ENCODE measurements around the gene ASAP3. TPM values are rescaled to one million over a fixed set of nuclear protein-coding genes. Genes with fewer than 3 reads are reported as not detected.

Gene ASAP3
- total RNA-seq, 1 experiment from 2014 or later = 0.60 TPM

GRCh38 chr1:23403038-23403336 is 81.0 kb downstream of the ASAP3 start:
- no peaks in the 10 kb centered on the region for H3K79me2 ChIP-seq (ENCODE audit: low read length)
- H4K20me1 ChIP-seq (ENCODE audit: insufficient read depth, low read depth, low read length) = no peaks in the 10 kb centered on the region
- no peak overlapping the region for H3K9ac ChIP-seq (ENCODE audit: low read length)
- H2AFZ ChIP-seq (ENCODE audit: low read length) = no peak overlapping the region
- H3K9me2 ChIP-seq (replicated peaks; ENCODE audit: insufficient read depth, low read length) = no peaks in the 10 kb centered on the region
- H3K4me3 ChIP-seq (ENCODE audit: low read length) = no peak overlapping the region
- no peaks in the 10 kb centered on the region for H3K36me3 ChIP-seq (ENCODE audit: insufficient read depth, low read length)
- no peaks in the 10 kb centered on the region for H3K27me3 ChIP-seq (ENCODE audit: low read length)
- no peaks in the 10 kb centered on the region for H3K9me3 ChIP-seq (ENCODE audit: low read length)
- no peak overlapping the region for H3K4me2 ChIP-seq (ENCODE audit: low read depth, low read length, poor library complexity, severe bottlenecking)
- no peak overlapping the region for H3K27ac ChIP-seq (ENCODE audit: low read length)
- no peaks in the 10 kb centered on the region for H3K4me1 ChIP-seq (ENCODE audit: low read length)
- DNase-seq = no peak

GRCh38 chr1:23402286-23403037 is 81.5 kb downstream of the ASAP3 start:
- Histone ChIP-seq H4K20me1 (ENCODE audit: insufficient read depth, low read depth, low read length) (no peaks in the 10 kb centered on the region), H3K4me1 (ENCODE audit: low read length) (no peaks in the 10 kb centered on the region), H3K9ac (ENCODE audit: low read length) (no peak overlapping the region), H3K79me2 (ENCODE audit: low read length) (no peaks in the 10 kb centered on the region), H3K36me3 (ENCODE audit: insufficient read depth, low read length) (no peaks in the 10 kb centered on the region), H3K4me2 (ENCODE audit: low read depth, low read length, poor library complexity, severe bottlenecking) (no peak overlapping the region), H3K9me2 (replicated peaks; ENCODE audit: insufficient read depth, low read length) (no peaks in the 10 kb centered on the region), H3K27me3 (ENCODE audit: low read length) (no peaks in the 10 kb centered on the region), H3K4me3 (ENCODE audit: low read length) (no peak overlapping the region), H3K27ac (ENCODE audit: low read length) (no peak overlapping the region), H2AFZ (ENCODE audit: low read length) (no peak overlapping the region), H3K9me3 (ENCODE audit: low read length) (no peaks in the 10 kb centered on the region)
- no peak for DNase-seq

- Histone ChIP-seq H4K20me1 (ENCODE audit: insufficient read depth, low read depth, low read length) (no peaks in the 10 kb centered on the region), H3K9me3 (ENCODE audit: low read length) (no peaks in the 10 kb centered on the region), H3K4me2 (ENCODE audit: low read depth, low read length, poor library complexity, severe bottlenecking) (no peak overlapping the region), H3K27ac (ENCODE audit: low read length) (no peak overlapping the region), H3K79me2 (ENCODE audit: low read length) (no peaks in the 10 kb centered on the region), H3K9me2 (replicated peaks; ENCODE audit: insufficient read depth, low read length) (no peaks in the 10 kb centered on the region), H3K4me1 (ENCODE audit: low read length) (no peaks in the 10 kb centered on the region), H3K36me3 (ENCODE audit: insufficient read depth, low read length) (no peaks in the 10 kb centered on the region), H2AFZ (ENCODE audit: low read length) (no peak overlapping the region), H3K4me3 (ENCODE audit: low read length) (no peak overlapping the region), H3K27me3 (ENCODE audit: low read length) (no peaks in the 10 kb centered on the region), H3K9ac (ENCODE audit: low read length) (no peak overlapping the region)
- no peak for DNase-seq
Measured at GRCh38 chr1:23401313-23401712, 82.7 kb downstream of the ASAP3 start.

GRCh38 chr1:23400324-23401114 is 83.5 kb downstream of the ASAP3 start:
- H3K4me1 ChIP-seq (ENCODE audit: low read length) = no peaks in the 10 kb centered on the region
- H4K20me1 ChIP-seq (ENCODE audit: insufficient read depth, low read depth, low read length) = no peaks in the 10 kb centered on the region
- H3K4me2 ChIP-seq (ENCODE audit: low read depth, low read length, poor library complexity, severe bottlenecking) = no peak overlapping the region
- no peak overlapping the region for H3K9ac ChIP-seq (ENCODE audit: low read length)
- no peak for DNase-seq
- H3K27me3 ChIP-seq (ENCODE audit: low read length) = no peaks in the 10 kb centered on the region
- no peak overlapping the region for H3K27ac ChIP-seq (ENCODE audit: low read length)
- H3K9me3 ChIP-seq (ENCODE audit: low read length) = no peaks in the 10 kb centered on the region
- no peaks in the 10 kb centered on the region for H3K36me3 ChIP-seq (ENCODE audit: insufficient read depth, low read length)
- no peaks in the 10 kb centered on the region for H3K79me2 ChIP-seq (ENCODE audit: low read length)
- no peak overlapping the region for H3K4me3 ChIP-seq (ENCODE audit: low read length)
- H3K9me2 ChIP-seq (replicated peaks; ENCODE audit: insufficient read depth, low read length) = no peaks in the 10 kb centered on the region
- H2AFZ ChIP-seq (ENCODE audit: low read length) = no peak overlapping the region

- no peaks in the 10 kb centered on the region for H3K9me3 ChIP-seq (ENCODE audit: low read length)
- no peaks in the 10 kb centered on the region for H3K27me3 ChIP-seq (ENCODE audit: low read length)
- no peak overlapping the region for H3K4me2 ChIP-seq (ENCODE audit: low read depth, low read length, poor library complexity, severe bottlenecking)
- no peak overlapping the region for H3K9ac ChIP-seq (ENCODE audit: low read length)
- no peak overlapping the region for H3K27ac ChIP-seq (ENCODE audit: low read length)
- H4K20me1 ChIP-seq (ENCODE audit: insufficient read depth, low read depth, low read length) = no peaks in the 10 kb centered on the region
- DNase-seq = no peak
- no peaks in the 10 kb centered on the region for H3K79me2 ChIP-seq (ENCODE audit: low read length)
- no peaks in the 10 kb centered on the region for H3K9me2 ChIP-seq (replicated peaks; ENCODE audit: insufficient read depth, low read length)
- H2AFZ ChIP-seq (ENCODE audit: low read length) = no peak overlapping the region
- H3K36me3 ChIP-seq (ENCODE audit: insufficient read depth, low read length) = no peaks in the 10 kb centered on the region
- H3K4me1 ChIP-seq (ENCODE audit: low read length) = no peaks in the 10 kb centered on the region
- H3K4me3 ChIP-seq (ENCODE audit: low read length) = no peak overlapping the region
Measured at GRCh38 chr1:23399229-23399628, 84.8 kb downstream of the ASAP3 start.

- no peaks in the 10 kb centered on the region for H3K9me3 ChIP-seq (ENCODE audit: low read length)
- H3K27ac ChIP-seq (ENCODE audit: low read length) = no peak overlapping the region
- no peak for DNase-seq
- no peak overlapping the region for H2AFZ ChIP-seq (ENCODE audit: low read length)
- H3K9ac ChIP-seq (ENCODE audit: low read length) = no peak overlapping the region
- H3K4me3 ChIP-seq (ENCODE audit: low read length) = no peak overlapping the region
- H3K9me2 ChIP-seq (replicated peaks; ENCODE audit: insufficient read depth, low read length) = no peaks in the 10 kb centered on the region
- no peaks in the 10 kb centered on the region for H3K79me2 ChIP-seq (ENCODE audit: low read length)
- no peaks in the 10 kb centered on the region for H3K4me1 ChIP-seq (ENCODE audit: low read length)
- no peaks in the 10 kb centered on the region for H3K27me3 ChIP-seq (ENCODE audit: low read length)
- no peaks in the 10 kb centered on the region for H3K36me3 ChIP-seq (ENCODE audit: insufficient read depth, low read length)
- H4K20me1 ChIP-seq (ENCODE audit: insufficient read depth, low read depth, low read length) = no peaks in the 10 kb centered on the region
- H3K4me2 ChIP-seq (ENCODE audit: low read depth, low read length, poor library complexity, severe bottlenecking) = no peak overlapping the region
Measured at GRCh38 chr1:23397908-23398307, 86.1 kb downstream of the ASAP3 start.

GRCh38 chr1:23396380-23396779 is 87.6 kb downstream of the ASAP3 start:
- Histone ChIP-seq H3K4me2 (ENCODE audit: low read depth, low read length, poor library complexity, severe bottlenecking) (no peak overlapping the region), H3K36me3 (ENCODE audit: insufficient read depth, low read length) (no peaks in the 10 kb centered on the region), H3K4me3 (ENCODE audit: low read length) (no peak overlapping the region), H3K4me1 (ENCODE audit: low read length) (no peaks in the 10 kb centered on the region), H3K9me3 (ENCODE audit: low read length) (no peaks in the 10 kb centered on the region; the same call in 1 of the 2 replicates), H4K20me1 (ENCODE audit: insufficient read depth, low read depth, low read length) (no peaks in the 10 kb centered on the region), H3K9ac (ENCODE audit: low read length) (no peak overlapping the region), H3K79me2 (ENCODE audit: low read length) (no peaks in the 10 kb centered on the region), H3K27ac (ENCODE audit: low read length) (no peak overlapping the region), H2AFZ (ENCODE audit: low read length) (no peak overlapping the region), H3K27me3 (ENCODE audit: low read length) (no peaks in the 10 kb centered on the region), H3K9me2 (replicated peaks; ENCODE audit: insufficient read depth, low read length) (no peaks in the 10 kb centered on the region)
- DNase-seq = no peak

- Histone ChIP-seq H3K4me1 (ENCODE audit: low read length) (no peaks in the 10 kb centered on the region), H3K4me2 (ENCODE audit: low read depth, low read length, poor library complexity, severe bottlenecking) (no peak overlapping the region), H3K4me3 (ENCODE audit: low read length) (no peak overlapping the region), H3K36me3 (ENCODE audit: insufficient read depth, low read length) (no peaks in the 10 kb centered on the region), H2AFZ (ENCODE audit: low read length) (no peak overlapping the region), H3K9ac (ENCODE audit: low read length) (no peak overlapping the region), H3K79me2 (ENCODE audit: low read length) (no peaks in the 10 kb centered on the region), H4K20me1 (ENCODE audit: insufficient read depth, low read depth, low read length) (no peaks in the 10 kb centered on the region), H3K27me3 (ENCODE audit: low read length) (no peaks in the 10 kb centered on the region), H3K9me3 (ENCODE audit: low read length) (no peaks in the 10 kb centered on the region; the same call in 1 of the 2 replicates), H3K27ac (ENCODE audit: low read length) (no peak overlapping the region), H3K9me2 (replicated peaks; ENCODE audit: insufficient read depth, low read length) (no peaks in the 10 kb centered on the region)
- DNase-seq = no peak
Measured at GRCh38 chr1:23395849-23396248, 88.1 kb downstream of the ASAP3 start.

All from Karpas-422 (cell line).